Colonic mucosa (tissue), 4 donors: Measurements from ENCODE around the gene CORO2A. TPM values are rescaled to one million over a fixed set of nuclear protein-coding genes. Genes with fewer than 3 reads are reported as not detected.

Source experiments
- DNase-seq: peaks from one replicate; pipeline ENCODE4 v3.0.0-alpha.2; 2020
- H3K27ac ChIP-seq: fragments of 200-600 bp; one replicate; pipeline ENCODE4 v1.8.0; 2021
- H3K27me3 ChIP-seq: fragments of 200-600 bp; one replicate; pipeline ENCODE4 v1.8.0; 2021
- H3K36me3 ChIP-seq: fragments of 200-600 bp; one replicate; pipeline ENCODE4 v1.8.0; 2021
- H3K4me1 ChIP-seq: fragments of 200-600 bp; one replicate; pipeline ENCODE4 v1.8.0; 2021; ENCODE audit warnings: mild to moderate bottlenecking
- H3K4me3 ChIP-seq: fragments of 200-600 bp; one replicate; pipeline ENCODE4 v1.8.0; 2021
- H3K9ac ChIP-seq, 2 donors: one replicate each; pipeline ENCODE4 v1.7.0; 2013; ENCODE audit warnings: control low read depth in 2 of 2, low read depth in 2 of 2, low read length in 2 of 2
- H3K9me3 ChIP-seq: fragments of 200-600 bp; one replicate; pipeline ENCODE4 v1.8.0; 2021
- intact Hi-C: fragments of 100-400 bp; cut with DNase I; formaldehyde crosslinking; loops from one replicate; pipeline ENCODE4 v1.14.1; 2022
- total RNA-seq, 2 donors: library from RNA; stranded (reverse); fragmentation: NEBNext Ultra II Directional in 1 of 2; extraction: Animal tissue kit (Norgen Biotek cat#: 25700) in 1 of 2; gene quantifications; one replicate each; pipeline ENCODE4 v1.2.1, GENCODE V29; 2021
- TF ChIP-seq, protein P1 (sequence below): fragments of 200-600 bp; IDR thresholded peaks from one replicate; pipeline ENCODE4 v1.8.0; 2022; ENCODE audit warnings: antibody characterized with exemption, mild to moderate bottlenecking
- donor health status: healthy.
- donor health status: DM: no; HTN: no; CAD: no.
- donor health status: DM: no; HTN: no; CAD: no.

Gene CORO2A
- total RNA-seq, 2 donors from 2014 or later = 53.8 to 68.1 TPM

DNA sequence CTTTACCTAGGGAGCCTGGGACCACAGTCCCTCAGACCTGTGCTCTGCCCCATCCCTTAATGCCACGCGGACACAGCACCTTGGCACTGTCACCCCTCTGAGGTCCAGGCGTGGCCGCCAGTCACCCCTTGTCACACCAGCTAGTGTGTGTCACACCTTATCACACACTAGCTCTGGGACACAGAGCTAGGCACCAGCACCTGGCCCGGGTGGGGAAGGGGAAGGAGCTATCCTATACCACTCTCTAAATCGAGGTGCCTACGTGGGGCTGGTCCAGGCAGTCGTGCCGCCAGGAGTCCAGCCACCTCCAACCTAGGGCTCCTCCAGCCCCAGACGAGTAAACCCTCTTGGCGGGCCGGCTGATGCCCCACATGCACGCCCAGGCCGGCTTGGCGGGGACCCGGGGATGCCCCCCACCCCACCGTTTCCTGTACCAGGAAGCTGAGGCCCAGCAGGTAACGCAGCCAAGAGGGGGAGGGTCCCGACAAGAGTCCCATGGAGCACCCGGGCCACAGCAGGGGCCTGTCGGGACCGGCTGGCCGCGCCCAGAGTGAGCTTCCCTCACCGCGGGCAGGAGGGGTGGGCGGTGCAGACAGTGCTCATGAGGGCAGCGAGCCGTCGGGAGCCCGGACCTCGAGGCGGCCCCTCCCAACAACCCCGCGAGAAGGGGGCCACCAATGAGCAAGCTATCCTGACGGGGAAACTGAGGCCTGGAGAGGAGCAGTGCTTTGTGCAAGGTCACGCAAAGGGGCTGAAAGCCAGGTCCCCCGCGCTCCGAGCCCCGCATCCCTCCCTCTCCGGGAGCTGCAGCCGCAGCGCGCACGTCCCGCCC is 550 bp downstream of the CORO2A start:
- DNase-seq = peak; percentile 66
- Histone ChIP-seq H3K27ac (peak overlapping the region; percentile 93), H3K4me3 (peak overlapping the region; percentile 84), H3K9ac (peak overlapping the region; percentile 84 to 92), H3K9me3 (no peaks in the 10 kb centered on the region), H3K27me3 (no peaks in the 10 kb centered on the region), H3K4me1 (peaks cover 13% of the 10 kb centered on the region), H3K36me3 (no peaks in the 10 kb centered on the region)
- intact Hi-C loops = no loop called here
- TF ChIP-seq, protein P1, sequence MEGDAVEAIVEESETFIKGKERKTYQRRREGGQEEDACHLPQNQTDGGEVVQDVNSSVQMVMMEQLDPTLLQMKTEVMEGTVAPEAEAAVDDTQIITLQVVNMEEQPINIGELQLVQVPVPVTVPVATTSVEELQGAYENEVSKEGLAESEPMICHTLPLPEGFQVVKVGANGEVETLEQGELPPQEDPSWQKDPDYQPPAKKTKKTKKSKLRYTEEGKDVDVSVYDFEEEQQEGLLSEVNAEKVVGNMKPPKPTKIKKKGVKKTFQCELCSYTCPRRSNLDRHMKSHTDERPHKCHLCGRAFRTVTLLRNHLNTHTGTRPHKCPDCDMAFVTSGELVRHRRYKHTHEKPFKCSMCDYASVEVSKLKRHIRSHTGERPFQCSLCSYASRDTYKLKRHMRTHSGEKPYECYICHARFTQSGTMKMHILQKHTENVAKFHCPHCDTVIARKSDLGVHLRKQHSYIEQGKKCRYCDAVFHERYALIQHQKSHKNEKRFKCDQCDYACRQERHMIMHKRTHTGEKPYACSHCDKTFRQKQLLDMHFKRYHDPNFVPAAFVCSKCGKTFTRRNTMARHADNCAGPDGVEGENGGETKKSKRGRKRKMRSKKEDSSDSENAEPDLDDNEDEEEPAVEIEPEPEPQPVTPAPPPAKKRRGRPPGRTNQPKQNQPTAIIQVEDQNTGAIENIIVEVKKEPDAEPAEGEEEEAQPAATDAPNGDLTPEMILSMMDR = no peak

DNA sequence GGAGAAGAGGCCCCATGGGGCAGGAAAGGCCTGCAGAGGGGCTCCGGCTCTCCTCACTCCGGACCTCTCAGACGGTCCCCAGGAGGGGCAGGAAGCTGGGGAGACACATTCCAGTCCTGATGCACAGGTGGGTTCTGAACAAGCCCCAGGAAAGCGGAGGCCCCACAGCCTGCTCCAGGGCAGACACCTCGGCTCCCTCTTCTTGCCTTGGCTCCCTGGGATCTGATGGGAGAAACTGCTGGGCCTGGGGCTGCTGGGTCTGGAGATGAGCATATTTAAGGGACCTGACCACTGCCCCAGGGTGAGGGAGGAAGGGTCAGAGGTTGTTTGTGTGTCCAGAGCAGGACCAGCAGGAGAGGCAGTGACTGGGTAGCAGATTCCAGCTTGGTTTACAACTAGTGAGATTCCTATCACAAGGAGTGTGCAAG is 1.2 kb downstream of the CORO2A start:
- DNase-seq = no peak
- intact Hi-C loops = no loop called here
- no peaks in the 10 kb centered on the region for H3K9me3 ChIP-seq
- H3K27me3 ChIP-seq = no peaks in the 10 kb centered on the region
- peak overlapping the region; percentile 84 to 92 for H3K9ac ChIP-seq
- H3K36me3 ChIP-seq = no peaks in the 10 kb centered on the region
- peak overlapping the region; percentile 93 for H3K27ac ChIP-seq
- TF ChIP-seq, protein P1 = no peak
- peaks cover 13% of the 10 kb centered on the region for H3K4me1 ChIP-seq
- peak overlapping the region; percentile 84 for H3K4me3 ChIP-seq

DNA sequence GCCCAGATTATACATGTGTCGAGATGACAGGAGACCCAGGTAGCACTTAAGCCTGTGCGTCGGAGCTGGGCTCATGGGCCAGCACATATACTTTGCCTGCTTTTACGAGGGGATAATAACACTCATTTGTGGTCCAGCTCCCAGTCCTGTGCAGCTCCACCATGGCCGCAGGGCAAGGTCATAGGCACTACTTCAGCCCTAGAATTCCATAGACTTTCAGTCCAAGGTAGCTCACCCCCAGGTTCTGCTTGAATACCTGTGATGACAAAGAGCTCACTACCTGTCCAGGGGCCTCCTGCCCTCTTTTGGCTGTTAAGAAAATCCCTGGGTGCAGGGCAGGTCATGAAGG is 1.7 kb downstream of the CORO2A start:
- TF ChIP-seq, protein P1 = no peak
- no peaks in the 10 kb centered on the region for H3K9me3 ChIP-seq
- H3K27me3 ChIP-seq = no peaks in the 10 kb centered on the region
- H3K4me3 ChIP-seq = peak overlapping the region; percentile 84
- no peak for DNase-seq
- no peaks in the 10 kb centered on the region for H3K36me3 ChIP-seq
- H3K4me1 ChIP-seq = peaks cover 13% of the 10 kb centered on the region
- intact Hi-C loops = no loop called here
- H3K9ac ChIP-seq = peak overlapping the region in 1 of 2 donors; percentile 84
- peak overlapping the region; percentile 93 for H3K27ac ChIP-seq

- DNase-seq = no peak
- no peak overlapping the region for H3K27ac ChIP-seq
Observed at GRCh38 chr9:98189412-98189811, 3.0 kb downstream of the CORO2A start.

GRCh38 chr9:98187926-98188325 is 4.5 kb downstream of the CORO2A start:
- Histone ChIP-seq H3K36me3 (no peaks in the 10 kb centered on the region), H3K27ac (no peak overlapping the region), H3K4me1 (peaks cover 13% of the 10 kb centered on the region), H3K27me3 (no peaks in the 10 kb centered on the region), H3K9ac (no peak overlapping the region), H3K4me3 (no peak overlapping the region), H3K9me3 (no peaks in the 10 kb centered on the region)
- TF ChIP-seq, protein P1 = no peak
- intact Hi-C loops = no loop called here
- DNase-seq = no peak

More at GRCh38 chr9:98189412-98189811, 3.0 kb downstream of the CORO2A start:
- TF ChIP-seq, protein P1 = no peak
- Histone ChIP-seq H3K36me3 (no peaks in the 10 kb centered on the region), H3K27me3 (no peaks in the 10 kb centered on the region), H3K4me3 (no peak overlapping the region), H3K9me3 (no peaks in the 10 kb centered on the region), H3K4me1 (peaks cover 13% of the 10 kb centered on the region), H3K9ac (no peak overlapping the region)
- intact Hi-C loops = no loop called here
